GM12864 (cell line): Measurements from ENCODE around the gene TMEM243.
"Not testable (repeated sequence)": the region's sequence is repeated elsewhere in the genome, so short reads cannot be mapped to it uniquely, and the experiment has no call there.

Source experiments
- DNase-seq: peaks from one replicate; pipeline ENCODE4 v3.0.0-alpha.2; 2011; ENCODE audit warnings: low read depth
- H3K4me3 ChIP-seq: 2 replicates; pipeline ENCODE4 v1.5.1; 2011; ENCODE audit warnings: mild to moderate bottlenecking, low read depth, low read length, control low read depth
- TF ChIP-seq, protein P1 (sequence below): IDR thresholded peaks from 2 replicates; pipeline ENCODE4 v1.5.1; 2011; ENCODE audit warnings: low read depth, mild to moderate bottlenecking, moderate library complexity, low read length, control low read depth, inconsistent platforms; ENCODE audit errors: missing control alignments

TMEM243 gene

DNA sequence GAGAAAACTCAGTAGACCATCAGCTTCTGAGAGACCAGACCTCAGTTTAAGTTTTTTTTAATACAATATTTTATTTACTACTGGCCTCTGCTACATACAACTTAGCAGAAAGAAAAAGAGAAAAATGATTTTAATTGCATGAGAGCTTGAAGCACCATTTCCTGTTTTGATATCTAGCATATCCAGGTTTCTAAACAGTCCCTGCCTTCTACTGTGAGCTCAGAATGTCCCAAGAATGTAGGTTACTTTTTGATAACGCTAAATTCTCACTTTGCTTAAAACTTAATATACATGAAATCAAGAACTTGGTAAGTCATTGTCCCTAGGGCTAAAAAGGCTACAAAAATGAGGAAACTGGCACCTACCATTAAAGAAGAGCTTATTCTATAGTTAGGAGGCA is 7.0 kb downstream of the TMEM243 start:
- no peak overlapping the region for H3K4me3 ChIP-seq
- TF ChIP-seq, protein P1, sequence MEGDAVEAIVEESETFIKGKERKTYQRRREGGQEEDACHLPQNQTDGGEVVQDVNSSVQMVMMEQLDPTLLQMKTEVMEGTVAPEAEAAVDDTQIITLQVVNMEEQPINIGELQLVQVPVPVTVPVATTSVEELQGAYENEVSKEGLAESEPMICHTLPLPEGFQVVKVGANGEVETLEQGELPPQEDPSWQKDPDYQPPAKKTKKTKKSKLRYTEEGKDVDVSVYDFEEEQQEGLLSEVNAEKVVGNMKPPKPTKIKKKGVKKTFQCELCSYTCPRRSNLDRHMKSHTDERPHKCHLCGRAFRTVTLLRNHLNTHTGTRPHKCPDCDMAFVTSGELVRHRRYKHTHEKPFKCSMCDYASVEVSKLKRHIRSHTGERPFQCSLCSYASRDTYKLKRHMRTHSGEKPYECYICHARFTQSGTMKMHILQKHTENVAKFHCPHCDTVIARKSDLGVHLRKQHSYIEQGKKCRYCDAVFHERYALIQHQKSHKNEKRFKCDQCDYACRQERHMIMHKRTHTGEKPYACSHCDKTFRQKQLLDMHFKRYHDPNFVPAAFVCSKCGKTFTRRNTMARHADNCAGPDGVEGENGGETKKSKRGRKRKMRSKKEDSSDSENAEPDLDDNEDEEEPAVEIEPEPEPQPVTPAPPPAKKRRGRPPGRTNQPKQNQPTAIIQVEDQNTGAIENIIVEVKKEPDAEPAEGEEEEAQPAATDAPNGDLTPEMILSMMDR = no peak
- DNase-seq = no peak

DNA sequence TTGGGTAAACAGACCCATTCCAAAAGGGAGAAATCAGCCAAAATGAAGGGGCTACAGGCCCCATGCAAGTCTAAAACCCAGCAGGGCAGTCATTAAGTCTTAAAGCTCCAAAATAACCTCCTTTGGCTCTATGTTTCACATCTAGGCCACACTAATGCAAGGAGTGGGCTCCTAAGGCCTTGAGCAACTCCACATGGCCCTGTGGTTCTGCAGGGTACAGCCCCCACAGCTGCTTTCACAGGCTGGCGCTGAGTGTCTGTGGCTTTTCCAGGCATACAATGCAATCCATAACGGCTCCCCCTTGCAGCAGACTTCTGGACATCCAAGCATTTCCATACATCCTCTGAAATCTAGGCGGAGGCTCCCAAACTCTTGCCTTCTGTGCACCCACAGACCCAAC is 9.0 kb downstream of the TMEM243 start:
- no peak overlapping the region for H3K4me3 ChIP-seq
- DNase-seq = no peak
- TF ChIP-seq, protein P1 = no peak

DNA sequence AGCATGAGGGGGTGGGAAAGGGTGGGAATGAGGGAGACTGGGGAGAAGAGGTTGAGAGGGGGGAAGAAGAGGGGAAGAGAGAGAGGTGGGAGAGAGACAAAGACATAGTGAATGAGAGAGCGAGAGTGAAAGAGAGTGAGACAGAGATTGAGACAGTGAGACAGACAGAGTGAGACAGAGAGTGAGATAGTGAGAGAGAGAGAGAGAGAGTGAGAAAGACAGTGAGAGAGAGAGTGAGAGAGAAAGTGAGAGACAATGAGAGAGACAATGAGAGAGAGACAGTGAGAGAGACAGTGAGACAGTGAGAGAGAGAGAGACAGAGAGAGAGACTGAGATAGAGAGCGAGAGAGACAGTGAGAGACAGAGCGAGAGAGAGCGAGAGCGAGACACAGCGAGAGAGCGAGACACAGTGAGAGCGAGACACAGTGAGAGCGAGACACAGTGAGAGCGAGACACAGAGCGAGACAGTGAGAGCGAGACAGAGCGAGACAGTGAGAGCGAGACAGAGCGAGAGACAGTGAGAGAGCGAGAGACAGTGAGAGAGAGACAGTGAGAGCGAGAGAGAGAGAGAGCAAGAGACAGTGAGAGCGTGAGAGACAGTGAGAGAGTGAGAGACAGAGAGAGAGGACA is 10.1 kb downstream of the TMEM243 start:
- TF ChIP-seq, protein P1 = no peak
- no peak for DNase-seq
- H3K4me3 ChIP-seq = no peak overlapping the region

DNA sequence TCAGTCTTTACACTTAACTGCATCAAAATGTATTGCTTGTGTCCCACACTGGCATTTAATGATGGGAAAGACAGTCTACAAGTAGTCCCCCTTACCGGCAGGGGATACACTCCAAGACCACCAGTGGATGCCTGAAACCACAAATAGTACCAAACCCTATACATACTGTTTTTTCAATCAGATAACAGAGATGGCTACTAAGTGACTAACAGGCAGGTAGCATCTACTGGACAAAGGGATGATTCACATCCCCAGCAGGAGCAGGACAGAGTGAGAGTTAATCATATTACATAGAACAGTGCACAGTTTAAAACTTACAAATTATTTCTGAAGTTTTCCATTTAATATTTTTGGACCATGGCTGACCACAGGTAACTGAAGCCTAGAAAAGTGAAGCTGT is 13.2 kb downstream of the TMEM243 start:
- no peak for DNase-seq
- TF ChIP-seq, protein P1 = no peak
- H3K4me3 ChIP-seq = no peak overlapping the region

DNA sequence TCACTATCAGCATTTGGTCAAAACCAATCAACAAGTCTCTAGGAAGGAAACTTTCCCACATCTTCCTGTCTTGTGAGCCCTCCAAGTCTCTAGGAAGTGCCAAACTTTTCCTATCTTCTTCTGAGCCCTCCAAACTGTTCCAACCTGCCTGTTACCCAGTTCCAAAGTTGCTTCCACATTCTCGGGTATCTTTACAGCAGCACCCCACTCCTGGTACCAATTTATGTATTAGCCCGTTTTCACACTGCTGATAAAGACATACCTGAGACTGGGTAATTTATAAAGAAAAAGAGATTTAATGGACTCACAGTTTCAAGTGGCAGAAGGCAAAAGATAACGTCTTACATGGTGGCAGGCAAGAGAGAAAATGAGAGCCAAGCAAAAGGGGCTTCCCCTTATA is 13.8 kb downstream of the TMEM243 start:
- H3K4me3 ChIP-seq, DNase-seq: not testable (repeated sequence)

DNA sequence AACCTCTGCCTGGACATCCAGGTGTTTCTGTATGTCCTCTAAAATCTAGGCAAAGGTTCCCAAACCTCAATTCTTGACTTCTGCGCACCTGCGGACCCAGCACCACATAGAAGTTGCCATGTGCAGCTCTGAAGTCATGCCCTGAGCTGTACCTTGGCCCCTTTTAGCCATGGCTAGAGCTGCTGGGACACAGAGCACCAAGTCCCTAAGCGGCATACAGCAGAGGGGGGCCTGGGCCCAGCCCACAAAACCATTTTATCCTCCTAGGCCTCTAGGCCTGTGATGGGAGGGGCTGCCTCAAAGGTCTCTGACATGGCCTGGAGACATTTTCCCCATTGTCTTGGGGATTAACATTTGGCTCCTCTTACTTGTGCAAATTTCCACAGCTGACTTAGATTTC is 14.6 kb downstream of the TMEM243 start:
- H3K4me3 ChIP-seq = no peak overlapping the region
- no peak for DNase-seq
- TF ChIP-seq, protein P1 = no peak

DNA sequence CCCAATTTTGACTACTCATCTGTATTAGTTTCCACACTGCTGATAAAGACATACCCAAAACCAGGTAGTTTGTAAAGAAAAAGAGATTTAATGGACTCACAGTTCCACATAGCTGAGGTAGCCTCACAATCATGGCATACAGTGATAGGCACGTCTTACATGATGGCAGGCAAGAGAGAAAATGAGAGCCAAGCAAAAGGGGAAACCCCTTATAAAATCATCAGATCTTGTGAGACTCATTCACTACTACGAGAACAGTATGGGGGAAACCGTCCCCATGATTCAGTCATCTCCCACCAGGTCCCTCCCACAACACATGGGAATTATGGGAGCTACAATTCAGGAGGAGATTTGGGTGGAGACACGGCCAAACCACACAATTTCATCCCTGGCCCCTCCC is 15.6 kb downstream of the TMEM243 start:
- not testable (repeated sequence) for H3K4me3 ChIP-seq, DNase-seq

DNA sequence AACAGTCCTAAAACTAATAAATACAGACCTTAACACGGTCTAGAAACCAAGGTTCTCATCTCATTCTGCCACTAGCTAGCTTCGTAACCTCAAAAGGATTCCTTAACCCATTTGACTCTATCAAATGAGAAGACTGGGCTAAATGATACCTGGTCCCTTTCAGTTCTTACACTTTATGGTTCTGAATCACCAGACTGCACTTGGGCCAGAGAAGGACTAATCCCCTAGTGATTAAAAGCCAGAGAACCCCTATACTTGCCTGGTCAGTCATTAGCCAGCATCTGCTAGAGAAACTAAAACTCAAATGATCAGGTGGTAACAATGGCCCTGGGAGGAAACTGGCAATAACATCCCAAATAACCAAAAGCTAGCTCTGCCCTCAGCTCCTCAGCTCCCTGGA is 16.8 kb downstream of the TMEM243 start:
- no peak overlapping the region for H3K4me3 ChIP-seq
- TF ChIP-seq, protein P1 = no peak
- no peak for DNase-seq
